GM12891 (cell line): ENCODE results near the gene AIDA.

Experiments
- POLR2A ChIP-seq: IDR thresholded peaks from 2 replicates; pipeline ENCODE4 v1.6.1; 2011; ENCODE audit warnings: low read depth, low read length, control low read depth
- POLR2AphosphoS5 ChIP-seq: IDR thresholded peaks from 2 replicates; pipeline ENCODE4 v1.6.1; 2011; ENCODE audit warnings: low read depth, low read length, control low read depth

- TF ChIP-seq POLR2AphosphoS5 (no peak), POLR2A (no peak)
These were observed 22.4 kb upstream of the AIDA start for GRCh38 chr1:222734740-222735139.
